Body of pancreas (tissue), 4 donors: Measurements from ENCODE around the gene PCP4.

Experiments used
- POLR2A ChIP-seq, 3 donors: fragments of 450-650 bp; IDR thresholded peaks; one replicate each; pipeline ENCODE4 v1.6.1; 2016; ENCODE audit warnings: antibody characterized with exemption in 3 of 3, mild to moderate bottlenecking in 2 of 3
- TF ChIP-seq, protein P1 (sequence below), 7 experiments: fragments of 450-650 bp in 4 of 7; fragments of 200-600 bp in 3 of 7; sonication (generic) in 3 of 7; IDR thresholded peaks; one replicate each; pipeline ENCODE4 v1.5.1; 2016 to 2019; ENCODE audit warnings: antibody characterized with exemption in 7 of 7

DNA sequence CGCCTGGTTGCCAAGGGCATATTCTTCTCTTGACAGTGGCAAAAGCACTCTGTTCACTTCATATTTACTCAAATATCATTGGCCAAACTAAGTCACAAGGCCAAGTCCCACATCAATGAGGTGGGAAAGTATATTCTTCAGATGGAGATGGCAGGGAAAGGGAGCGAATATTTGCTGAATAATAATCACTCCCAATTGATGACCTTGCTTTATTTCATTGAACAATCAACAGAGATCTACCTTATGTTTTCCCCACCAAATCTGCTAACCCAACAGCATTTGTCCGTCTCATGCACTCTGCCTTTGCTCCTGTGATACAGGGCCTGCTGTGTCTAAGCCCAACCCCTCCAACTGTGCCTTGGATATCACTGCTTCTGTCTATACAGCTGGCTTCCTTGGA lies 45.2 kb upstream of the PCP4 start:
- TF ChIP-seq, protein P1, sequence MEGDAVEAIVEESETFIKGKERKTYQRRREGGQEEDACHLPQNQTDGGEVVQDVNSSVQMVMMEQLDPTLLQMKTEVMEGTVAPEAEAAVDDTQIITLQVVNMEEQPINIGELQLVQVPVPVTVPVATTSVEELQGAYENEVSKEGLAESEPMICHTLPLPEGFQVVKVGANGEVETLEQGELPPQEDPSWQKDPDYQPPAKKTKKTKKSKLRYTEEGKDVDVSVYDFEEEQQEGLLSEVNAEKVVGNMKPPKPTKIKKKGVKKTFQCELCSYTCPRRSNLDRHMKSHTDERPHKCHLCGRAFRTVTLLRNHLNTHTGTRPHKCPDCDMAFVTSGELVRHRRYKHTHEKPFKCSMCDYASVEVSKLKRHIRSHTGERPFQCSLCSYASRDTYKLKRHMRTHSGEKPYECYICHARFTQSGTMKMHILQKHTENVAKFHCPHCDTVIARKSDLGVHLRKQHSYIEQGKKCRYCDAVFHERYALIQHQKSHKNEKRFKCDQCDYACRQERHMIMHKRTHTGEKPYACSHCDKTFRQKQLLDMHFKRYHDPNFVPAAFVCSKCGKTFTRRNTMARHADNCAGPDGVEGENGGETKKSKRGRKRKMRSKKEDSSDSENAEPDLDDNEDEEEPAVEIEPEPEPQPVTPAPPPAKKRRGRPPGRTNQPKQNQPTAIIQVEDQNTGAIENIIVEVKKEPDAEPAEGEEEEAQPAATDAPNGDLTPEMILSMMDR (IDR thresholded peaks at IDR 0.05): no peak
- no peak for TF ChIP-seq POLR2A (IDR thresholded peaks at IDR 0.05)
